Endothelial cell of umbilical vein (primary cell): ENCODE measurements around the gene MGME1.

ENCODE experiments used
- EZH2 ChIP-seq: IDR thresholded peaks from 2 replicates; pipeline ENCODE4 v1.6.1; 2012; ENCODE audit warnings: borderline replicate concordance, low read depth, mild to moderate bottlenecking, moderate library complexity, low read length, inconsistent platforms; ENCODE audit not compliant: severe bottlenecking
- POLR2A ChIP-seq: IDR thresholded peaks from 2 replicates; pipeline ENCODE4 v1.6.1; 2012; ENCODE audit warnings: low read depth, mild to moderate bottlenecking, control low read depth, low read length
- TF ChIP-seq, protein P1 (sequence below): IDR thresholded peaks from 2 replicates; pipeline ENCODE4 v1.6.1; 2011; ENCODE audit not compliant: insufficient read depth, insufficient read length

GRCh38 chr20:18001131-18001921, 32.5 kb downstream of the MGME1 start:
- TF ChIP-seq EZH2: no peak
- TF ChIP-seq, protein P1, sequence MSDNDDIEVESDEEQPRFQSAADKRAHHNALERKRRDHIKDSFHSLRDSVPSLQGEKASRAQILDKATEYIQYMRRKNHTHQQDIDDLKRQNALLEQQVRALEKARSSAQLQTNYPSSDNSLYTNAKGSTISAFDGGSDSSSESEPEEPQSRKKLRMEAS: no peak
- TF ChIP-seq POLR2A: no peak
